Common myeloid progenitor, CD34-positive (primary cell): ENCODE results near the gene ZSCAN10.

ENCODE experiments used
- CTCF ChIA-PET: fragments of 350-600 bp; sonication (Branson Sonifier 250); formaldehyde crosslinking; loops from one replicate; lab custom pipeline; 2021; ENCODE audit warnings: antibody characterized with exemption; lab: Charles Lee
- POLR2A ChIA-PET: fragments of 350-600 bp; sonication (Branson Sonifier 250); formaldehyde crosslinking; loops from one replicate; lab custom pipeline; 2021; ENCODE audit warnings: antibody characterized with exemption; lab: Charles Lee
- DNase-seq, 3 donors: peaks; one replicate each; pipeline versions ENCODE4 v3.0.0 to v3.0.0-alpha.2; 2013
- H3K27ac ChIP-seq, 2 experiments: 1 replicate in 1 of 2; 2 replicates in 1 of 2; pipeline ENCODE4 v1.7.0; 2013; ENCODE audit warnings: inconsistent platforms in 2 of 2, low read length in 2 of 2, mild to moderate bottlenecking in 2 of 2, low read depth in 1 of 2, moderate library complexity in 1 of 2; ENCODE audit not compliant: severe bottlenecking in 2 of 2, insufficient read depth in 1 of 2, poor library complexity in 1 of 2
- H3K27me3 ChIP-seq, 5 experiments: replicated peaks in 2 of 5; 1 replicate in 3 of 5; 2 replicates in 2 of 5; pipeline versions ENCODE4 v1.6.1 to v1.7.0; 2013; ENCODE audit warnings: low read length in 4 of 5, mild to moderate bottlenecking in 2 of 5, moderate library complexity in 2 of 5, inconsistent platforms in 1 of 5; ENCODE audit not compliant: insufficient read depth in 5 of 5, control insufficient read depth in 4 of 5
- H3K36me3 ChIP-seq, 4 experiments: 1 replicate in 2 of 4; 2 replicates in 2 of 4; pipeline versions ENCODE4 v1.6.1 to v1.7.0; 2013; ENCODE audit warnings: low read length in 3 of 4, control low read depth in 1 of 4, mild to moderate bottlenecking in 1 of 4; ENCODE audit not compliant: control insufficient read depth in 4 of 4, insufficient read depth in 4 of 4
- H3K4me1 ChIP-seq, 4 experiments: 1 replicate in 3 of 4; 2 replicates in 1 of 4; pipeline versions ENCODE4 v1.6.1 to v1.7.1; 2013; ENCODE audit warnings: low read length in 3 of 4, mild to moderate bottlenecking in 3 of 4, control low read depth in 1 of 4, inconsistent platforms in 1 of 4, moderate library complexity in 1 of 4; ENCODE audit not compliant: control insufficient read depth in 4 of 4, insufficient read depth in 4 of 4; ENCODE audit errors: control extremely low read depth in 1 of 4
- H3K4me3 ChIP-seq, 7 experiments: 1 replicate in 4 of 7; 2 replicates in 3 of 7; pipeline versions ENCODE4 v1.5.1 to v1.7.0; 2013; ENCODE audit warnings: mild to moderate bottlenecking in 7 of 7, low read length in 6 of 7, moderate library complexity in 6 of 7, inconsistent platforms in 2 of 7, low read depth in 2 of 7, control low read depth in 1 of 7; ENCODE audit not compliant: insufficient read depth in 4 of 7, control insufficient read depth in 1 of 7; ENCODE audit errors: extremely low read depth in 1 of 7
- H3K9me3 ChIP-seq, 5 experiments: 1 replicate in 4 of 5; 2 replicates in 1 of 5; pipeline versions ENCODE4 v1.6.1 to v1.7.1; 2013; ENCODE audit warnings: low read length in 4 of 5, mild to moderate bottlenecking in 2 of 5, inconsistent platforms in 1 of 5, low read depth in 1 of 5, moderate library complexity in 1 of 5; ENCODE audit not compliant: control insufficient read depth in 4 of 5, insufficient read depth in 2 of 5; ENCODE audit errors: control extremely low read depth in 1 of 5
- WGBS: methylation state at CpG from one replicate; pipeline ENCODE4 v1.1.5; 2013; ENCODE audit not compliant: insufficient coverage; 5-methylcytosine and 5-hydroxymethylcytosine counted together

The ZSCAN10 gene

DNA sequence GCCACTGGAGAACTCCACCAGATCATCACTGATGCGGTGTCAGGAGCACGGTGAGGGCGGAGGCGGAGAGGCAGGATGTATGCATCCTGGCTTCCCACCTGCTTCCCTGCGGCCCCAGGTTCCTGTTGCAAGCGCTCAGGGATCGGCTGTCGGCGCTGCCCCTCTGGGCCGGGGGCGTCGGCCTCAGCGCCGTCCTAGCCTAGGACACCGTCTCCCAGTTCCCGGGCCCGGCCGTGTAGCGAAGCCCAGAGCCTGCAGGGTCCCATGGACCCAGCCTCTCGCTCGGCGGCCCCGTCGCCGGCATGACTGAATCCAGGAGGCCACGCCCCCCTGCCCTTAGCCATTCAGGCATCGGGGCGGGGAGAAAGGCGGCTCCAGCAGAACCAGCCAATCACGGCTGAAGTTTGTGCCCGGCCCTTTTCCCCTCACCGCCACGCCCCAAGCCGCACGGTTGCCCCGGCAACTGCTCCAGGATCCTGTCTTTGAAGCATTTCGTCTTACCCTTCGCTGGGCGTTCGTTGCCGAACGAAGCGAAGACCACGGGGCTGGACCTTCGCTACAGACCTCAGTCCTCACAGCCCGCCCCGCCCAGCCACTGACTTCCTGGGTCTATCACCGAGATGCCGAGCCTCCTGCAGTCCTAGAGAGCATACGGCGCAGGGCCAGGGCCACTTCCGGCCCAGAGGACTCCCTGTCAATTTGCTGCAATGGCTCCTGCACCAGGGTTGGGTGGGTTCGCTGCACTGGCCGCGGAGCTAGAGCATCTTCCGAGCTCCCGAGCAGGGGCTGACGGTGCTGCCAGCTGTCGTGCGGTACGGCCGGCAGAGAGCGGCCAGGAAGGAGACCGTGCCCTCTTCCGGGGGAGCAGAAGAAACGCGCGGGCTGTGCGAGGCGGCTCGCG, 25.1 kb upstream of the ZSCAN10 start:
- CTCF ChIA-PET = interaction anchor here (0.8 to 6.8 kb wide), 6 partner anchors 15 to 85 kb away, joined by 3 to 103 read pairs (median 4); partner anchors contain the start of gene ZSCAN10
- H3K27ac ChIP-seq = peak overlapping the region; percentile 50 to 66
- peaks cover 0 to 2% (median 0%) of the 10 kb centered on the region in 5 experiments for H3K27me3 ChIP-seq
- H3K36me3 ChIP-seq = peaks cover 0 to 10% (median 3%) of the 10 kb centered on the region in 4 experiments
- POLR2A ChIA-PET = interaction anchor here (0.6 kb wide), 3 partner anchors 59 to 317 kb away, joined by 3 read pairs; partner anchors contain the start of gene IL32
- no peaks in the 10 kb centered on the region for H3K9me3 ChIP-seq
- under 1% methylated on average over 66 of the region's 72 CpGs for WGBS
- peak; percentile 94 to 97 (median 96) for DNase-seq
- peaks cover 0 to 26% (median 24%) of the 10 kb centered on the region in 4 experiments for H3K4me1 ChIP-seq
- H3K4me3 ChIP-seq = peak overlapping the region; percentile 34 to 93 (median 88)

- ChIA-PET POLR2A (interaction anchor here (0.7 kb wide), 1 partner anchor 16 kb away, joined by 3 read pairs; no protein-coding TSS in a partner anchor), CTCF (interaction anchor here (1.0 to 1.2 kb wide), 4 partner anchors 21 to 64 kb away, joined by 3 to 5 read pairs (median 4); no protein-coding TSS in a partner anchor)
- DNase-seq = no peak
- H3K4me1 ChIP-seq = peaks cover 0 to 21% (median 17%) of the 10 kb centered on the region in 4 experiments
- H3K27ac ChIP-seq = no peak overlapping the region
- H3K9me3 ChIP-seq = no peaks in the 10 kb centered on the region
- H3K36me3 ChIP-seq = peaks cover 0 to 10% (median 3%) of the 10 kb centered on the region in 4 experiments
- peak overlapping the region in 1 of 7 experiments; percentile 93 for H3K4me3 ChIP-seq
- peaks cover 0 to 2% (median 0%) of the 10 kb centered on the region in 5 experiments for H3K27me3 ChIP-seq
- WGBS = 90% methylated on average over 6 of the region's 8 CpGs
Measured at GRCh38 chr16:3122926-3123570, 24.0 kb upstream of the ZSCAN10 start.

- Histone ChIP-seq H3K36me3 (peaks cover 0 to 4% (median 2%) of the 10 kb centered on the region in 4 experiments), H3K4me1 (peaks cover 0 to 21% (median 17%) of the 10 kb centered on the region in 4 experiments), H3K4me3 (no peak overlapping the region), H3K9me3 (no peaks in the 10 kb centered on the region), H3K27me3 (peaks cover 0 to 2% (median 0%) of the 10 kb centered on the region in 5 experiments), H3K27ac (no peak overlapping the region)
- DNase-seq = no peak
- WGBS = 91% methylated on average over 5 of the region's 7 CpGs
- ChIA-PET CTCF (interaction anchor here (0.6 to 1.2 kb wide), 7 partner anchors 8 to 63 kb away, joined by 3 to 5 read pairs (median 3); no protein-coding TSS in a partner anchor), POLR2A (no interaction called here)
Measured at GRCh38 chr16:3121851-3122467, 22.9 kb upstream of the ZSCAN10 start.

GRCh38 chr16:3120435-3120834, 21.3 kb upstream of the ZSCAN10 start:
- DNase-seq = no peak
- Histone ChIP-seq H3K4me3 (no peak overlapping the region), H3K27me3 (peaks cover 0 to 2% (median 0%) of the 10 kb centered on the region in 5 experiments), H3K36me3 (peaks cover 0 to 4% (median 1%) of the 10 kb centered on the region in 4 experiments), H3K9me3 (no peaks in the 10 kb centered on the region), H3K4me1 (peaks cover 0 to 20% (median 16%) of the 10 kb centered on the region in 4 experiments), H3K27ac (no peak overlapping the region)
- POLR2A ChIA-PET = interaction anchor here (0.6 kb wide), 2 partner anchors 66 to 368 kb away, joined by 3 read pairs; no protein-coding TSS in a partner anchor
- 96% methylated on average over 16 of the region's 16 CpGs for WGBS
- CTCF ChIA-PET = interaction anchor here (1.0 to 4.9 kb wide), 7 partner anchors 9 to 61 kb away, joined by 3 to 28 read pairs (median 4); no protein-coding TSS in a partner anchor

DNA sequence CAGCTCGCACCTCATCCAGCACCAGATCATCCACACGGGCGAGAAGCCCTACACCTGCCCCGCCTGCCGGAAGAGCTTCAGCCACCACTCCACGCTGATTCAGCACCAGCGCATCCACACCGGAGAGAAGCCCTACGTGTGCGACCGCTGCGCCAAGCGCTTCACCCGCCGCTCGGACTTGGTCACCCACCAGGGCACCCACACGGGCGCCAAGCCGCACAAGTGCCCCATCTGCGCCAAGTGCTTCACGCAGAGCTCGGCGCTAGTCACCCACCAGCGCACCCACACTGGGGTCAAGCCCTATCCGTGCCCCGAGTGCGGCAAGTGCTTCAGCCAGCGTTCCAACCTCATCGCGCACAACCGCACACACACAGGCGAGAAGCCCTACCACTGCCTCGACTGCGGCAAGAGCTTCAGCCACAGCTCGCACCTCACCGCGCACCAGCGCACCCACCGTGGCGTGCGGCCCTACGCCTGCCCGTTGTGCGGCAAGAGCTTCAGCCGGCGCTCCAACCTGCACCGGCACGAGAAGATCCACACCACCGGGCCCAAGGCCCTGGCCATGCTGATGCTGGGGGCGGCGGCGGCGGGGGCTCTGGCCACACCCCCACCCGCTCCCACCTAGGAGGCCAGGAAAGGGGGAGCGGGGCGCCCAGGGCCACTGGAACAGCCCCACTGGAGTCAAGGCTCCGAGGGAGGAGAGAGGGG, 20.8 kb upstream of the ZSCAN10 start:
- 96% methylated on average over 43 of the region's 57 CpGs for WGBS
- H3K27ac ChIP-seq = no peak overlapping the region
- no peak for DNase-seq
- peaks cover 0 to 14% (median 12%) of the 10 kb centered on the region in 4 experiments for H3K4me1 ChIP-seq
- ChIA-PET POLR2A (interaction anchor here (0.6 kb wide), 1 partner anchor 369 kb away, joined by 3 read pairs; no protein-coding TSS in a partner anchor), CTCF (interaction anchor here (1.0 to 4.9 kb wide), 7 partner anchors 9 to 61 kb away, joined by 3 to 28 read pairs (median 4); no protein-coding TSS in a partner anchor)
- no peaks in the 10 kb centered on the region for H3K9me3 ChIP-seq
- H3K27me3 ChIP-seq = peaks cover 0 to 2% (median 0%) of the 10 kb centered on the region in 5 experiments
- peaks cover 0 to 4% (median 1%) of the 10 kb centered on the region in 4 experiments for H3K36me3 ChIP-seq
- H3K4me3 ChIP-seq = no peak overlapping the region

- no peaks in the 10 kb centered on the region for H3K9me3 ChIP-seq
- H3K27ac ChIP-seq = no peak overlapping the region
- ChIA-PET CTCF (interaction anchor here (1.3 to 4.9 kb wide), 4 partner anchors 10 to 28 kb away, joined by 3 to 28 read pairs (median 17); no protein-coding TSS in a partner anchor), POLR2A (no interaction called here)
- DNase-seq = no peak
- peaks cover 0 to 11% (median 7%) of the 10 kb centered on the region in 4 experiments for H3K4me1 ChIP-seq
- peaks cover 0 to 2% (median 0%) of the 10 kb centered on the region in 5 experiments for H3K27me3 ChIP-seq
- H3K4me3 ChIP-seq = no peak overlapping the region
- H3K36me3 ChIP-seq = peaks cover 0 to 4% (median 1%) of the 10 kb centered on the region in 4 experiments
- 98% methylated on average over 31 of the region's 33 CpGs for WGBS
Measured at GRCh38 chr16:3119286-3119685, 20.2 kb upstream of the ZSCAN10 start.
